ENCODE measurements around the gene ATP2B2. TPM values are rescaled to one million over a fixed set of nuclear protein-coding genes. Genes with fewer than 3 reads are reported as not detected.

Gene ATP2B2
- total and polyA plus RNA-seq, 2 experiments from 2014 or later: 0.42 to 0.63 TPM

GRCh38 chr3:10502185-10502880 is 3.1 kb downstream of the ATP2B2 start (continued):
- TF ChIP-seq ZNF462 (CRISPR knock-in tag; IDR thresholded peaks at IDR 0.05): no peak
- TF ChIP-seq NANOG (IDR thresholded peaks at IDR 0.05; ENCODE audit: borderline replicate concordance): no peak

GRCh38 chr3:10501664-10502052 is 3.7 kb downstream of the ATP2B2 start:
- Histone ChIP-seq H3K36me3 (ENCODE audit: insufficient read depth) (no peaks in the 10 kb centered on the region), H3K4me2 (no peak overlapping the region), H3F3A (replicated peaks; ENCODE audit: low read depth) (no peaks in the 10 kb centered on the region), H3K9me2 (ENCODE audit: insufficient read depth) (no peaks in the 10 kb centered on the region), H3K79me2 (replicated peaks; ENCODE audit: insufficient read depth) (no peaks in the 10 kb centered on the region), H3K27ac (ENCODE audit: low read depth) (no peak overlapping the region), H3K4me3 (no peak overlapping the region), H2AFZ (no peak overlapping the region), H4K20me1 (replicated peaks; ENCODE audit: insufficient read depth) (no peaks in the 10 kb centered on the region), H3K27me3 (ENCODE audit: insufficient read depth) (peaks cover 7% of the 10 kb centered on the region; the same call in 1 of the 2 replicates), H3K4me1 (ENCODE audit: insufficient read depth) (no peaks in the 10 kb centered on the region; the same call in 1 of the 2 replicates)
- Mint-ChIP-seq H3K4me3 (no peak overlapping the region), H3K9me3 (no peaks in the 10 kb centered on the region), H3K36me3 (ENCODE audit: low read depth) (no peaks in the 10 kb centered on the region), H3K27me3 (ENCODE audit: insufficient read depth, low read depth, poor library complexity) (peaks cover 18% of the 10 kb centered on the region), H3K27ac (no peak overlapping the region), H3K4me1 (peaks cover 4% of the 10 kb centered on the region; the same call in 2 of the 3 replicates)
- no peak for DNase-seq (ENCODE audit: low spot score)
- ATAC-seq: no peak
- TF ChIP-seq CREB1 (CRISPR knock-in tag; IDR thresholded peaks at IDR 0.05; ENCODE audit: low read depth) (no peak), EZH2 (IDR thresholded peaks at IDR 0.05; ENCODE audit: low read depth, unreplicated experiment) (no peak), REST (IDR thresholded peaks at IDR 0.05; ENCODE audit: unreplicated experiment) (no peak)

All from GM23338 (cell line).